HepG2 (cell line): Measurements from ENCODE around the gene RAB40C. TPM values are rescaled to one million over a fixed set of nuclear protein-coding genes. Genes with fewer than 3 reads are reported as not detected.

Experiments used
- ADNP ChIP-seq: sonication (generic); formaldehyde crosslinking; IDR thresholded peaks from 2 replicates; pipeline ENCODE4 v1.4.0; 2020; ENCODE audit warnings: missing genetic modification reagents
- DDIT3 ChIP-seq: sonication (generic); formaldehyde crosslinking; IDR thresholded peaks from 2 replicates; pipeline ENCODE4 v1.4.0; 2020; ENCODE audit warnings: mild to moderate bottlenecking, missing genetic modification reagents
- ETS1 ChIP-seq: sonication (generic); formaldehyde crosslinking; IDR thresholded peaks from 2 replicates; pipeline ENCODE4 v1.4.0; 2020; ENCODE audit warnings: missing genetic modification reagents
- KDM6A ChIP-seq: IDR thresholded peaks from 2 replicates; pipeline ENCODE4 v1.6.1; 2016; ENCODE audit warnings: low read depth
- MBD4 ChIP-seq: IDR thresholded peaks from 2 replicates; pipeline ENCODE4 v1.6.1; 2012; ENCODE audit warnings: low read length, inconsistent platforms, borderline replicate concordance
- NCOR1 ChIP-seq: fragments of 200-600 bp; sonication (generic); IDR thresholded peaks from 2 replicates; pipeline ENCODE4 v1.7.0; 2017; ENCODE audit warnings: antibody characterized with exemption, low read length, borderline replicate concordance
- NR2F2 ChIP-seq: IDR thresholded peaks from 2 replicates; pipeline ENCODE4 v1.6.1; 2012; ENCODE audit warnings: low read depth, inconsistent platforms, borderline replicate concordance
- SP1 ChIP-seq, 2 experiments: fragments of 450-650 bp in 1 of 2; sonication (generic) in 1 of 2; formaldehyde crosslinking in 1 of 2; IDR thresholded peaks; 2 replicates each; pipeline versions ENCODE4 v1.4.0 to v1.6.1; 2016 to 2020; ENCODE audit warnings: missing genetic modification reagents in 1 of 2
- TBP ChIP-seq: sonication (generic); formaldehyde crosslinking; IDR thresholded peaks from 2 replicates; pipeline ENCODE4 v1.5.0; 2020; ENCODE audit warnings: missing genetic modification reagents
- THAP8 ChIP-seq: sonication (generic); formaldehyde crosslinking; IDR thresholded peaks from 2 replicates; pipeline ENCODE4 v1.5.1; 2020; ENCODE audit warnings: missing genetic modification reagents, mild to moderate bottlenecking, borderline replicate concordance
- ZBTB20 ChIP-seq: sonication (generic); formaldehyde crosslinking; IDR thresholded peaks from 2 replicates; pipeline ENCODE4 v1.8.1; 2023; ENCODE audit warnings: missing genetic modification reagents, low read depth, mild to moderate bottlenecking, borderline replicate concordance
- ZNF232 ChIP-seq: sonication (generic); formaldehyde crosslinking; IDR thresholded peaks from 2 replicates; pipeline ENCODE4 v1.4.0; 2020; ENCODE audit warnings: missing genetic modification reagents, borderline replicate concordance
- ZNF235 ChIP-seq: sonication (generic); formaldehyde crosslinking; IDR thresholded peaks from 2 replicates; pipeline ENCODE4 v1.8.1; 2023; ENCODE audit warnings: mild to moderate bottlenecking, missing genetic modification reagents, borderline replicate concordance
- ZNF354B ChIP-seq: sonication (generic); formaldehyde crosslinking; IDR thresholded peaks from 2 replicates; pipeline ENCODE4 v1.8.0; 2022; ENCODE audit warnings: mild to moderate bottlenecking, missing genetic modification reagents
- ZNF414 ChIP-seq: sonication (generic); formaldehyde crosslinking; IDR thresholded peaks from 2 replicates; pipeline ENCODE4 v1.5.0; 2020; ENCODE audit warnings: missing genetic modification reagents
- ZNF598 ChIP-seq: sonication (generic); formaldehyde crosslinking; IDR thresholded peaks from 2 replicates; pipeline ENCODE4 v1.5.1; 2020; ENCODE audit warnings: mild to moderate bottlenecking, missing genetic modification reagents, borderline replicate concordance
- ZNF607 ChIP-seq: sonication (generic); formaldehyde crosslinking; IDR thresholded peaks from 2 replicates; pipeline ENCODE4 v1.5.1; 2020; ENCODE audit warnings: missing genetic modification reagents, mild to moderate bottlenecking, borderline replicate concordance
- ZNF646 ChIP-seq: sonication (generic); formaldehyde crosslinking; IDR thresholded peaks from 2 replicates; pipeline ENCODE4 v1.9.0; 2021; ENCODE audit warnings: mild to moderate bottlenecking, missing genetic modification reagents
- polyA plus RNA-seq, 8 experiments: library from polyadenylated mRNA; depleted of rRNA in 3 of 8; stranded (reverse) in 7 of 8; unstranded in 1 of 8; fragments of >200 nt; fragmentation: Illumina TruSeq in 4 of 8; extraction: Trizol in 4 of 8; gene quantifications; 2 replicates each; pipeline versions ENCODE4 v1.2.1 to v1.2.3, GENCODE V29; 2011 to 2016; ENCODE audit warnings: low read depth in 4 of 8, missing spikeins in 1 of 8, mixed read lengths in 1 of 8; ENCODE audit not compliant: insufficient read depth in 1 of 8
- total RNA-seq, 5 experiments: library from RNA; depleted of rRNA; stranded (reverse); fragments of >200 nt; fragmentation: Illumina TruSeq; extraction: Trizol; gene quantifications; 2 replicates each; pipeline ENCODE4 v1.2.3, GENCODE V29; 2016; ENCODE audit warnings: low read depth in 1 of 5

The RAB40C gene
- total and polyA plus RNA-seq, 2 of the 13 experiments (the other 11 are each of a cell fraction or from before 2014, with no cell fraction given), result 7.7 to 11.5 TPM

- TF ChIP-seq ZNF414 (CRISPR knock-in tag), result no peak
- no peak for TF ChIP-seq ZNF646 (CRISPR knock-in tag)
- TF ChIP-seq THAP8 (CRISPR knock-in tag), result no peak
- TF ChIP-seq ADNP, result no peak
- 0 out of 2 replicates have a peak, but pooled peaks have one; percentile 39 for TF ChIP-seq ETS1 (CRISPR knock-in tag)
- 0 out of 2 replicates have a peak, but pooled peaks have one; percentile 35 for TF ChIP-seq ZNF354B (CRISPR knock-in tag)
- TF ChIP-seq KDM6A (CRISPR knock-in tag), result no peak
- TF ChIP-seq SP1 (IDR thresholded peaks at IDR 0.05), result no peak
- no peak for TF ChIP-seq SP1 (CRISPR knock-in tag; IDR thresholded peaks at IDR 0.05)
- TF ChIP-seq TBP, result no peak
- no peak for TF ChIP-seq DDIT3 (CRISPR knock-in tag)
- TF ChIP-seq NCOR1, result no peak
- TF ChIP-seq ZNF598, result no peak
- 0 out of 2 replicates have a peak, but pooled peaks have one; percentile 36 for TF ChIP-seq ZNF232 (CRISPR knock-in tag)
- TF ChIP-seq ZNF235 (CRISPR knock-in tag), result 0 out of 2 replicates have a peak, but pooled peaks have one; percentile 27
- TF ChIP-seq ZBTB20, result no peak
- no peak for TF ChIP-seq NR2F2
- no peak for TF ChIP-seq MBD4
- TF ChIP-seq ZNF607 (CRISPR knock-in tag), result peak; percentile 27; the same call in 1 of the 2 replicates
Measured at GRCh38 chr16:642189-643049, 52.6 kb downstream of the RAB40C start (continued).
